ENCODE results near the gene RAD23A. TPM values are rescaled to one million over a fixed set of nuclear protein-coding genes. Genes with fewer than 3 reads are reported as not detected.

The RAD23A gene
- polyA plus RNA-seq, 1 donor from 2014 or later, result 37.4 TPM

DNA sequence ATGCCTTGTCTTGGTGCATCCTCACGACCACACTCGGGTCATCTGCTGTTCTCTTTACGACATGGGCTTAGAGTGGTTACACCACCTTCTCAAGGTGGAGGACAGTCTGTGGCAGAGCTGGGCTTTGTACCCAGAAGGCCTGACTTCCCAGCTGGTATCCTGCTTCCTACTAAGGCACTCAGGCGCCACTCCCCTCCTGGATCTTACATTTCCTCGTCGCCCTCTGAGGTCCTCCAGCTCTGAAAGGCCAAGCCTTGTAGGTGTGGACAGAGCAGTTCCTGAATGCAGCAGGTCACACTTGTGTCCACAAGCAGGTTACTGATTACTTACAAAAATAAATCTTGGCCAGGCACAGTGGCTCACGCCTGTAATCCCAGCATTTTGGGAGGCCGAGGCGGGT lies 38.5 kb upstream of the RAD23A start (continued):
- no peak for TF ChIP-seq EZH2 (IDR thresholded peaks at IDR 0.05; ENCODE audit: borderline replicate concordance, insufficient read depth, low read length, poor library complexity, severe bottlenecking)
- no peak for TF ChIP-seq MXI1 (conservative IDR thresholded peaks at IDR 0.05; ENCODE audit: poor library complexity, severe bottlenecking)
- no peak for TF ChIP-seq RAD21 (conservative IDR thresholded peaks at IDR 0.05)

DNA sequence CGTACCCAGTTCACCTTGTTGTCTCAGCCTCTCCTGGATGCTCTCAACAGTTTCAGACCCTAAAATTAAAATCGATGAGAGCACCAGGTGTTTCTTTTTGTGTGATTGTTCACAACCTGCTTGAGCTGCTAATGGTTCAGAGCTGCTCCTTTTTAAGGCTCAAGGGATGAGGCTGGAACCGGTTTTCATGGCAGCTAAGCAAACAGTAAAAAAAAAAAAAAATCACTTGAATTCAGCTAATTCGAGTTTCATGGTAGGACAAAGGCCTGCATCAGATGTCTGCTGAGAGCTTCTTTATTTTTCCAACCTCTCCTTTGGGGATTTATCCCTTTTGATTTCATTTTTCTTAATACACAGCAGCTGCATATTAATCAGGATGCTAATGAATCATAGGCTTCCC lies 33.1 kb upstream of the RAD23A start:
- no peak overlapping the region for H3K27ac ChIP-seq (ENCODE audit: low read length)
- H3K9me2 ChIP-seq (ENCODE audit: insufficient read depth, low read length), result no peaks in the 10 kb centered on the region
- H4K20me1 ChIP-seq (ENCODE audit: insufficient read depth), result no peaks in the 10 kb centered on the region
- no peaks in the 10 kb centered on the region for H3K36me3 ChIP-seq (ENCODE audit: insufficient read depth, low read length)
- no peaks in the 10 kb centered on the region for H3F3A ChIP-seq (ENCODE audit: insufficient read depth, low read length, poor library complexity, severe bottlenecking)
- H2AFZ ChIP-seq (ENCODE audit: low read depth, low read length), result no peak overlapping the region
- no peak overlapping the region for H3K4me3 ChIP-seq (ENCODE audit: low read length)
- TF ChIP-seq SMC3 (conservative IDR thresholded peaks at IDR 0.05; ENCODE audit: poor library complexity) (no peak), MXI1 (conservative IDR thresholded peaks at IDR 0.05; ENCODE audit: poor library complexity, severe bottlenecking) (no peak), EP300 (conservative IDR thresholded peaks at IDR 0.05; ENCODE audit: poor library complexity, severe bottlenecking) (no peak), EZH2 (IDR thresholded peaks at IDR 0.05; ENCODE audit: borderline replicate concordance, insufficient read depth, low read length, poor library complexity, severe bottlenecking) (no peak), TAF1 (IDR thresholded peaks at IDR 0.05; ENCODE audit: low read depth) (no peak), POLR2AphosphoS5 (IDR thresholded peaks at IDR 0.05) (no peak), RAD21 (conservative IDR thresholded peaks at IDR 0.05) (no peak)
- TF ChIP-seq, protein P1, sequence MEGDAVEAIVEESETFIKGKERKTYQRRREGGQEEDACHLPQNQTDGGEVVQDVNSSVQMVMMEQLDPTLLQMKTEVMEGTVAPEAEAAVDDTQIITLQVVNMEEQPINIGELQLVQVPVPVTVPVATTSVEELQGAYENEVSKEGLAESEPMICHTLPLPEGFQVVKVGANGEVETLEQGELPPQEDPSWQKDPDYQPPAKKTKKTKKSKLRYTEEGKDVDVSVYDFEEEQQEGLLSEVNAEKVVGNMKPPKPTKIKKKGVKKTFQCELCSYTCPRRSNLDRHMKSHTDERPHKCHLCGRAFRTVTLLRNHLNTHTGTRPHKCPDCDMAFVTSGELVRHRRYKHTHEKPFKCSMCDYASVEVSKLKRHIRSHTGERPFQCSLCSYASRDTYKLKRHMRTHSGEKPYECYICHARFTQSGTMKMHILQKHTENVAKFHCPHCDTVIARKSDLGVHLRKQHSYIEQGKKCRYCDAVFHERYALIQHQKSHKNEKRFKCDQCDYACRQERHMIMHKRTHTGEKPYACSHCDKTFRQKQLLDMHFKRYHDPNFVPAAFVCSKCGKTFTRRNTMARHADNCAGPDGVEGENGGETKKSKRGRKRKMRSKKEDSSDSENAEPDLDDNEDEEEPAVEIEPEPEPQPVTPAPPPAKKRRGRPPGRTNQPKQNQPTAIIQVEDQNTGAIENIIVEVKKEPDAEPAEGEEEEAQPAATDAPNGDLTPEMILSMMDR (IDR thresholded peaks at IDR 0.05; ENCODE audit: poor library complexity, severe bottlenecking), result no peak
- TF ChIP-seq, protein P2, sequence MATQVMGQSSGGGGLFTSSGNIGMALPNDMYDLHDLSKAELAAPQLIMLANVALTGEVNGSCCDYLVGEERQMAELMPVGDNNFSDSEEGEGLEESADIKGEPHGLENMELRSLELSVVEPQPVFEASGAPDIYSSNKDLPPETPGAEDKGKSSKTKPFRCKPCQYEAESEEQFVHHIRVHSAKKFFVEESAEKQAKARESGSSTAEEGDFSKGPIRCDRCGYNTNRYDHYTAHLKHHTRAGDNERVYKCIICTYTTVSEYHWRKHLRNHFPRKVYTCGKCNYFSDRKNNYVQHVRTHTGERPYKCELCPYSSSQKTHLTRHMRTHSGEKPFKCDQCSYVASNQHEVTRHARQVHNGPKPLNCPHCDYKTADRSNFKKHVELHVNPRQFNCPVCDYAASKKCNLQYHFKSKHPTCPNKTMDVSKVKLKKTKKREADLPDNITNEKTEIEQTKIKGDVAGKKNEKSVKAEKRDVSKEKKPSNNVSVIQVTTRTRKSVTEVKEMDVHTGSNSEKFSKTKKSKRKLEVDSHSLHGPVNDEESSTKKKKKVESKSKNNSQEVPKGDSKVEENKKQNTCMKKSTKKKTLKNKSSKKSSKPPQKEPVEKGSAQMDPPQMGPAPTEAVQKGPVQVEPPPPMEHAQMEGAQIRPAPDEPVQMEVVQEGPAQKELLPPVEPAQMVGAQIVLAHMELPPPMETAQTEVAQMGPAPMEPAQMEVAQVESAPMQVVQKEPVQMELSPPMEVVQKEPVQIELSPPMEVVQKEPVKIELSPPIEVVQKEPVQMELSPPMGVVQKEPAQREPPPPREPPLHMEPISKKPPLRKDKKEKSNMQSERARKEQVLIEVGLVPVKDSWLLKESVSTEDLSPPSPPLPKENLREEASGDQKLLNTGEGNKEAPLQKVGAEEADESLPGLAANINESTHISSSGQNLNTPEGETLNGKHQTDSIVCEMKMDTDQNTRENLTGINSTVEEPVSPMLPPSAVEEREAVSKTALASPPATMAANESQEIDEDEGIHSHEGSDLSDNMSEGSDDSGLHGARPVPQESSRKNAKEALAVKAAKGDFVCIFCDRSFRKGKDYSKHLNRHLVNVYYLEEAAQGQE (IDR thresholded peaks at IDR 0.05; ENCODE audit: borderline replicate concordance), result no peak
- H3K4me2 ChIP-seq (ENCODE audit: low read length), result no peak overlapping the region
- no peaks in the 10 kb centered on the region for H3K9me3 ChIP-seq (ENCODE audit: low read length)
- H3K9ac ChIP-seq (ENCODE audit: low read length), result no peak overlapping the region
- no peaks in the 10 kb centered on the region for H3K79me2 ChIP-seq (replicated peaks; ENCODE audit: insufficient read depth, low read length)
- no peaks in the 10 kb centered on the region for H3K27me3 ChIP-seq (ENCODE audit: insufficient read depth, low read depth, low read length)

DNA sequence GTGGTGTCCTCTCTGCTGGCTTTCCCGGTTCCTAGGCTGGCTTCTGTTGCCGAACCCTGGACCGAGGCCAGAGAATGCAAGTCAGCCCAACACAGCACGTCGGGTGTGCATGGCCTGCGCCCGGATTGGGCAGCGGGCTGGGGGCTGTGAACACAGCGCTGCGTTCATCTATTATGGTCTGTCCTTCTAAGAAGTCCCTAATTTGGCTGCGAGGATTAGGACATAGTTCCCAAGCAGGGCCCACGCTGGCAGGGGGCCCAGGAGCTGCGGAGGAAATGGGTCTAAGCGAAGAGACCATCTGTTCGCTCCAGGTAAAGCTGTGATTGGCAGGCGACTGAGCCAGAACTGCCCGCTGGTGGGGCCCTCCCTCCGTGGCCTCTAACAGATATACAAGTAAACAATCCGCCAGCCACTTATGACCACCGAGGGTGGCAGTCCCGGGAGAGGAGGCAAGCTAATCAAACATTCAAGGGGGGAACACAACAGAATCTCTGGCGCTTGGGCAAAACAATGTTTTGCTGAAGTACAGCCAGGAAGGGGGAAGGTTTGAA lies 32.6 kb upstream of the RAD23A start:
- no peaks in the 10 kb centered on the region for H3K9me2 ChIP-seq (ENCODE audit: insufficient read depth, low read length)
- no peak overlapping the region for H3K27ac ChIP-seq (ENCODE audit: low read length)
- TF ChIP-seq, protein P2 (IDR thresholded peaks at IDR 0.05; ENCODE audit: borderline replicate concordance), result no peak
- no peak for TF ChIP-seq RAD21 (conservative IDR thresholded peaks at IDR 0.05)
- no peak for TF ChIP-seq EP300 (conservative IDR thresholded peaks at IDR 0.05; ENCODE audit: poor library complexity, severe bottlenecking)
- TF ChIP-seq TAF1 (IDR thresholded peaks at IDR 0.05; ENCODE audit: low read depth), result no peak
- TF ChIP-seq MXI1 (conservative IDR thresholded peaks at IDR 0.05; ENCODE audit: poor library complexity, severe bottlenecking), result no peak
- TF ChIP-seq EZH2 (IDR thresholded peaks at IDR 0.05; ENCODE audit: borderline replicate concordance, insufficient read depth, low read length, poor library complexity, severe bottlenecking), result no peak
- TF ChIP-seq, protein P1 (IDR thresholded peaks at IDR 0.05; ENCODE audit: poor library complexity, severe bottlenecking), result no peak
- TF ChIP-seq SMC3 (conservative IDR thresholded peaks at IDR 0.05; ENCODE audit: poor library complexity), result no peak
- no peak for TF ChIP-seq POLR2AphosphoS5 (IDR thresholded peaks at IDR 0.05)
- H3K27me3 ChIP-seq (ENCODE audit: insufficient read depth, low read depth, low read length), result no peaks in the 10 kb centered on the region
- no peaks in the 10 kb centered on the region for H3F3A ChIP-seq (ENCODE audit: insufficient read depth, low read length, poor library complexity, severe bottlenecking)
- H4K20me1 ChIP-seq (ENCODE audit: insufficient read depth), result no peaks in the 10 kb centered on the region
- no peak overlapping the region for H2AFZ ChIP-seq (ENCODE audit: low read depth, low read length)
- H3K4me3 ChIP-seq (ENCODE audit: low read length), result no peak overlapping the region
- no peak overlapping the region for H3K9ac ChIP-seq (ENCODE audit: low read length)
- H3K4me2 ChIP-seq (ENCODE audit: low read length), result no peak overlapping the region
- H3K79me2 ChIP-seq (replicated peaks; ENCODE audit: insufficient read depth, low read length), result no peaks in the 10 kb centered on the region
- no peaks in the 10 kb centered on the region for H3K36me3 ChIP-seq (ENCODE audit: insufficient read depth, low read length)
- H3K9me3 ChIP-seq (ENCODE audit: low read length), result no peaks in the 10 kb centered on the region
